Measurements from ENCODE around the gene BMERB1. TPM values are rescaled to one million over a fixed set of nuclear protein-coding genes. Genes with fewer than 3 reads are reported as not detected.
"Not testable (repeated sequence)": the region's sequence is repeated elsewhere in the genome, so short reads cannot be mapped to it uniquely, and the experiment has no call there.

Gene BMERB1
- total RNA-seq (2014; rRNA removed; shearing (Covaris generic)) = 29.1 and 34.6 TPM in 2 replicates

GRCh38 chr16:15434425-15435215, at the start of gene BMERB1:
BMERB1 (plus strand) TSS chr16:15434588; CDS start chr16:15434654, 66 bp downstream.
- H3K9me3 ChIP-seq (replicated peaks) = no peaks in the 10 kb centered on the region
- H3K27ac ChIP-seq = no peak within 1 kb of the TSS
- H3K36me3 ChIP-seq = no peaks in the 10 kb centered on the region
- no peaks in the 10 kb centered on the region for H3K27me3 ChIP-seq (replicated peaks)
- peaks cover 14% of the 10 kb centered on the region for H3K4me1 ChIP-seq (replicated peaks)
- DNase-seq (ENCODE audit: low read depth in 1 of 2, low spot score in 2 of 2) = peak; percentile 70 to 85
- H3K4me3 ChIP-seq = peak within 1 kb of the TSS; percentile 80

GRCh38 chr16:15388060-15388459, 46.3 kb upstream of the BMERB1 start:
- not testable (repeated sequence) for H3K27ac ChIP-seq; DNase-seq (ENCODE audit: low read depth in 1 of 2, low spot score in 2 of 2); H3K4me3 ChIP-seq; H3K27me3 ChIP-seq (replicated peaks); H3K9me3 ChIP-seq (replicated peaks); H3K36me3 ChIP-seq; H3K4me1 ChIP-seq (replicated peaks)

DNA sequence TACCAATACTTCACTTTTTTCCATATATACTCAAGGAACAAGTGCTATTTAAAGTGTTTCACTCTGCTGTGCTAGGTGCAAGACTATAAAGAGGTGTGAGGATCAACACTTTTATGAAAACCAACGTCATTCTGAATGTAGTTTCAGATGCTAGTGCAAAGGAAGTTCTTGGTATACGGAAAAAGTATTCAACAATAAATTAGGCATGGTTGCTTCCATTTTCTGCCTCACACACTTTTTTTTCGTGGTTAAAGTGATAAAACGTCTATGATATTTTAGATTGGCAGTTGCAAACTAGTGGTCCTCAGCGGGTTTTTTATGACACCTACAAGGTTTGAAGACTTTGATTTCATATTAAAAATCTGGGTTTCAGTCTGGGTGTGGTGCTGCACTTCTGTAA, 44.5 kb upstream of the BMERB1 start:
- H3K4me3 ChIP-seq; H3K27ac ChIP-seq; H3K27me3 ChIP-seq (replicated peaks); H3K36me3 ChIP-seq; H3K4me1 ChIP-seq (replicated peaks); H3K9me3 ChIP-seq (replicated peaks); DNase-seq (ENCODE audit: low read depth in 1 of 2, low spot score in 2 of 2): not testable (repeated sequence)

GRCh38 chr16:15393025-15393424, 41.4 kb upstream of the BMERB1 start:
- not testable (repeated sequence) for DNase-seq (ENCODE audit: low read depth in 1 of 2, low spot score in 2 of 2); H3K4me3 ChIP-seq; H3K4me1 ChIP-seq (replicated peaks); H3K27ac ChIP-seq; H3K27me3 ChIP-seq (replicated peaks); H3K36me3 ChIP-seq; H3K9me3 ChIP-seq (replicated peaks)

DNA sequence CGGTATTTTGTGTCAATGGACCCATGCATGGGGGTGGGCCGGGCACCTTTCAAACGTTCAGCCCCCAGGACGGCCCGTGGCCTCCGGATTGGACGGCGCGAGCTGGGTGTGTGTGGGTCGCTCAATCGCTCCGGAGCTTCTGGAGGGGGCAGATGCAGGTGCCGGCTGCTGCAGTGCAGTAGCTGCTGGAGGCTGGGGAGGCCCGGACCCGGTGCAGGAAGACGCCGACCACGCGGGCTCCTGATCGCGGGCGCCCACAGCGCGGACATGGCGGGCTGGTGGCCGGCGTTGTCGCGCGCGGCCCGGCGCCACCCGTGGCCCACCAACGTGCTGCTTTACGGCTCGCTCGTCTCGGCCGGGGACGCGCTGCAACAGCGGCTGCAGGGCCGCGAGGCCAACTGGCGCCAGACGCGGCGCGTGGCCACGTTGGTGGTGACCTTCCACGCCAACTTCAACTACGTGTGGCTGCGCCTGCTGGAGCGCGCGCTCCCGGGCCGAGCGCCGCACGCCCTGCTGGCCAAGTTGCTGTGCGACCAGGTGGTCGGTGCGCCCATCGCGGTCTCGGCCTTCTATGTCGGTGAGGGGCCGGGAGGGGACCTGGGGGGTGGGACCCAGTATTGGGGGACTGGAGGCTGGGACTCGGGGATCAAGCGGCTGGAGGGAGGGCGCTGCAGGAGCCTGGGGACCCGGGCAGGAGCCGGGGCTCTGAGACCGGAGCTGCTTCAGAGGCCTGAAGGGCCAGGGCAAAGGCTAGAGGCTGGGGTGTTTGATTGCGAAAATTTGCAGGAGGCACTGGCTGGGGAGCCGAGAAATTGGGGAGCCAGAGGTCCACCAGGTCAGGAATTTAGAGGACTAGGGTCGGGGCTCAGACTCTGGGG, 38.5 kb upstream of the BMERB1 start, which contains the start of gene MPV17L:
Gene MPV17L, plus strand, starts transcription at position 124 of the 878 bp plus-strand sequence. Its CDS starts 144 bp downstream, at position 268.
- not testable (repeated sequence) for H3K36me3 ChIP-seq; H3K27ac ChIP-seq; DNase-seq (ENCODE audit: low read depth in 1 of 2, low spot score in 2 of 2); H3K27me3 ChIP-seq (replicated peaks); H3K9me3 ChIP-seq (replicated peaks); H3K4me1 ChIP-seq (replicated peaks)
- H3K4me3 ChIP-seq = peak within 1 kb of the TSS; percentile 32

DNA sequence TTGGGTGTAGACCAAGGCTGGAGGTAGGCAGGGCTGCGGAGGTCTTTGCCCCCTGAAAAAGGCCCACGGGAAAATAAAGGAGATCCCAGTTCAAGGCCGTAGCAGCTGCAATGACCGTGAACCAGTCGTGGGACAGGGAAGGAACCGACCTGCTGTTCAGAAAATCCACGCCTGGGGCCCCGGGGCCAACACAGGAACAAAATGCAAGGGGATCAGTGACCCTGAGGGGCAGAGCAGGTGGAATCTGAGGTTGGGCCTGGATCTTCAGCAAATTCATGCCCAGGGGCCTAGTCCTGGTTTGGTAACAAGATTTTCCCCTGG, 37.9 kb upstream of the BMERB1 start:
- H3K27ac ChIP-seq; H3K4me1 ChIP-seq (replicated peaks); DNase-seq (ENCODE audit: low read depth in 1 of 2, low spot score in 2 of 2); H3K4me3 ChIP-seq; H3K9me3 ChIP-seq (replicated peaks); H3K36me3 ChIP-seq; H3K27me3 ChIP-seq (replicated peaks): not testable (repeated sequence)

- H3K27ac ChIP-seq = no peak overlapping the region
- no peaks in the 10 kb centered on the region for H3K27me3 ChIP-seq (replicated peaks)
- H3K4me3 ChIP-seq = no peak overlapping the region
- no peak for DNase-seq (ENCODE audit: low read depth in 1 of 2, low spot score in 2 of 2)
- H3K36me3 ChIP-seq = no peaks in the 10 kb centered on the region
- H3K9me3 ChIP-seq (replicated peaks) = no peaks in the 10 kb centered on the region
- H3K4me1 ChIP-seq (replicated peaks) = no peaks in the 10 kb centered on the region
Observed at GRCh38 chr16:15396948-15397594, 37.3 kb upstream of the BMERB1 start.

- Histone ChIP-seq H3K27me3 (replicated peaks) (no peaks in the 10 kb centered on the region), H3K9me3 (replicated peaks) (no peaks in the 10 kb centered on the region), H3K36me3 (no peaks in the 10 kb centered on the region), H3K4me3 (no peak overlapping the region), H3K27ac (no peak overlapping the region), H3K4me1 (replicated peaks) (no peaks in the 10 kb centered on the region)
- DNase-seq (ENCODE audit: low read depth in 1 of 2, low spot score in 2 of 2) = no peak
Observed at GRCh38 chr16:15398618-15399316, 35.6 kb upstream of the BMERB1 start.

- no peaks in the 10 kb centered on the region for H3K36me3 ChIP-seq
- no peak overlapping the region for H3K27ac ChIP-seq
- H3K4me3 ChIP-seq = no peak overlapping the region
- H3K9me3 ChIP-seq (replicated peaks) = no peaks in the 10 kb centered on the region
- no peaks in the 10 kb centered on the region for H3K27me3 ChIP-seq (replicated peaks)
- no peaks in the 10 kb centered on the region for H3K4me1 ChIP-seq (replicated peaks)
- no peak for DNase-seq (ENCODE audit: low read depth in 1 of 2, low spot score in 2 of 2)
Observed at GRCh38 chr16:15399317-15399716, 35.1 kb upstream of the BMERB1 start.

DNA sequence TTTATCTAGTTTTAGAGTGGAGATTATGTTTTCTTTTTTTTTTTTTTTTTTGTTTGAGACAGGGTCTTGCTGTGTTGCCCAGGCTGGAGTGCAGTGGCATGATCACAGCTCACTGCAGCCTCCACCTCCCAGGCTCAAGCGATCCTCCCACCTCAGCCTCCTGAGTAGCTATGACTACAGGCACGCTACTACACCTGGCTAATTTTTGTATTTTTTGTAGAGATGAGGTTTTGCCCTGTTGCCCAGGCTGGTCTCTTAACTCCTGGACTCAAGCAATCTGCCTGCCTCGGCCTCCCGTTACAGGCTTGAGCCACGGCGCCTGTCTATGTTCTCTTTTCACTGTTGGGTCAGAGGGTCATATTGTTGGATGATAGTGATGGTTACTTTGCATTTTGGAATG, 34.1 kb upstream of the BMERB1 start:
- H3K36me3 ChIP-seq; H3K4me1 ChIP-seq (replicated peaks); H3K27ac ChIP-seq; H3K27me3 ChIP-seq (replicated peaks); DNase-seq (ENCODE audit: low read depth in 1 of 2, low spot score in 2 of 2); H3K9me3 ChIP-seq (replicated peaks); H3K4me3 ChIP-seq: not testable (repeated sequence)

DNA sequence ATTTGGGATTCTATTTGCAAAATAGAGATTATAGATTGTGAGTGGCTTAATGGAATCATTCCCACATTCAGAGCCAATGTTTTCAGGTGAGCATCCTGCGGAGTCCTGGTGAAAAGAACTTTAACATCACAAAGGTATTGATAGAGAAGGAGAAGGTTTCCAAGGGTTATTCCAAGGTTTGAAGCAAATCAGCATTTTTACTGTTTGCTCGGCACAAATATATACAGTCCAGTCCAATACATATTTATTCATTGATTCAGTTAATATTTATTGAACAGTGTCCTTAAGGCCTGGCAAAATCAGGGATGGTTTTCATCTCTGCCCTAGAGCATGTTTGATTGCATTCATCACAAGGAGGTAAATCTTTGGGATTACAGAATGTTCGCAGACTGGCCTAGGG, 32.4 kb upstream of the BMERB1 start:
- no peaks in the 10 kb centered on the region for H3K4me1 ChIP-seq (replicated peaks)
- no peak for DNase-seq (ENCODE audit: low read depth in 1 of 2, low spot score in 2 of 2)
- no peak overlapping the region for H3K4me3 ChIP-seq
- H3K27me3 ChIP-seq (replicated peaks) = no peaks in the 10 kb centered on the region
- no peaks in the 10 kb centered on the region for H3K9me3 ChIP-seq (replicated peaks)
- no peak overlapping the region for H3K27ac ChIP-seq
- H3K36me3 ChIP-seq = no peaks in the 10 kb centered on the region

DNA sequence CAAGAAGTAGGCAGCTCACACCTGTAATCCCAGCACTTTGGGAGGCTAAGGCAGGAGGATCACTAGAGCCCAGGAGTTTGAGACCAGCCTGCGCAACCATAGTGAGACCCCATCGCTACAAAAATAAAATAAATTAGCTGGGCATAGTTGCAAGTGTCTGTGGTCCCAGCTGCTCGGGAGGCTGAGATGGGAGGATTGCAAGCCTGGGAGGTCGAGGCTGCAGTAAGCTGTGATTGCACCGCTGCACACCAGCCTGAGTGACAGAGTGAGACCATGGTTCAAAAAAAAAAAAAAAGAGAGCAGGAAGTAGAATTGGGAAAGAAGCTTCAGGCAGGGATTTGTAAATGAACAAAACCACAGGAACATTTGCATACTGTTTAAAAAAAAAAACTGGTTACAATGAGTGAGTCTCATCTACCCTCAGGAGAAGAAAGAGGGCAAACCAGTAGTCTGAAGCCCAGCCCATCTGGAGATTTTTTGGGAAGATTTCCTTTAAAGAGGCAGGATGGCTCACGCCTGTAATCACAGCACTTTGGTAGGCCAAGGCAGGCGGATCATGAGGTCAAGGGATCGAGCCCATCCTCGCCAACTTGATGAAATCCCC, 30.9 kb upstream of the BMERB1 start:
- no peak overlapping the region for H3K4me3 ChIP-seq
- H3K27me3 ChIP-seq (replicated peaks) = no peaks in the 10 kb centered on the region
- no peaks in the 10 kb centered on the region for H3K9me3 ChIP-seq (replicated peaks)
- no peaks in the 10 kb centered on the region for H3K36me3 ChIP-seq
- no peak overlapping the region for H3K27ac ChIP-seq
- no peak for DNase-seq (ENCODE audit: low read depth in 1 of 2, low spot score in 2 of 2)
- no peaks in the 10 kb centered on the region for H3K4me1 ChIP-seq (replicated peaks)

DNA sequence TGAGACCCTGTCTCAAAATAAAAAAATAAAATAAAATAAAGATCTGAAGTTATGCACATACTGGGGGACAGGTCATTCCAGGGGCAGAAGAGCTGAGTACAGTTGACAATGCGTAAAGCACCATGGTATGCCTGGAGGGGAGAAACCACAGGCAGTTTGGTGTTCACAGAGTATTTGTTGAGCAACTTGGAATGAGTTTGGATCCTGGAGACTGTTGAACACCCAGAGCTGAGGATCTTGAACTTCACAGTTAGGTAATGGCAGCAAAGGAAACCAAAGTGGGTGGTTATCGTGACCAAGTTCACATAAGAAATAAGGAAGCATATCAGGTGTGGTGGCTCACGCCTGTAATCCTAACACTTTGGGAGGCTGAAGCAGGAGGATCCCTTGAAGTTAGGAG, 30.3 kb upstream of the BMERB1 start:
- not testable (repeated sequence) for H3K36me3 ChIP-seq; H3K4me1 ChIP-seq (replicated peaks); H3K27ac ChIP-seq; H3K27me3 ChIP-seq (replicated peaks); DNase-seq (ENCODE audit: low read depth in 1 of 2, low spot score in 2 of 2); H3K9me3 ChIP-seq (replicated peaks); H3K4me3 ChIP-seq

All from SJSA1 (cell line).